K562 (cell line): ENCODE measurements around the gene SLC16A1. TPM values are rescaled to one million over a fixed set of nuclear protein-coding genes. Genes with fewer than 3 reads are reported as not detected.

Source experiments
- CBX8 ChIP-seq: fragments of 200-600 bp; sonication (generic); IDR thresholded peaks from 2 replicates; pipeline ENCODE4 v1.6.1; 2012; ENCODE audit warnings: borderline replicate concordance, mixed run types, low read depth, mild to moderate bottlenecking, moderate library complexity, mixed read lengths, low read length, control low read depth, inconsistent platforms; ENCODE audit not compliant: poor library complexity, severe bottlenecking; ENCODE audit errors: extremely low read depth
- CHD4 ChIP-seq: fragments of 200-600 bp; sonication (generic); IDR thresholded peaks from 3 replicates; pipeline ENCODE4 v1.6.1; 2012; ENCODE audit warnings: low read depth, mild to moderate bottlenecking, mixed read lengths, low read length, inconsistent platforms; ENCODE audit not compliant: insufficient read depth, insufficient replicate concordance, poor library complexity, severe bottlenecking
- GATAD2B ChIP-seq: fragments of 450-650 bp; IDR thresholded peaks from 2 replicates; pipeline ENCODE4 v1.6.1; 2017; ENCODE audit warnings: mild to moderate bottlenecking, borderline replicate concordance
- HBP1 ChIP-seq: fragments of 450-650 bp; formaldehyde crosslinking; IDR thresholded peaks from 2 replicates; pipeline ENCODE4 v1.4.0; 2022; ENCODE audit warnings: missing genetic modification characterization
- HSF4 ChIP-seq: fragments of 250-450 bp; sonication (Bioruptor Pico); IDR thresholded peaks from 2 replicates; pipeline ENCODE4 v2.1.2; 2022; ENCODE audit warnings: mild to moderate bottlenecking, moderate library complexity, borderline replicate concordance
- KDM5B ChIP-seq: fragments of 200-600 bp; sonication (generic); IDR thresholded peaks from 2 replicates; pipeline ENCODE4 v1.6.1; 2012; ENCODE audit warnings: low read depth, mild to moderate bottlenecking, moderate library complexity, low read length, control low read depth, inconsistent platforms; ENCODE audit not compliant: insufficient replicate concordance
- MLX ChIP-seq, 2 experiments: fragments of 450-650 bp in 1 of 2; sonication (generic) in 1 of 2; formaldehyde crosslinking; conservative IDR thresholded peaks; 2 replicates each; pipeline versions ENCODE4 v1.4.0 to v1.8.1; 2020 to 2022; ENCODE audit warnings: mild to moderate bottlenecking in 1 of 2, missing genetic modification reagents in 1 of 2
- MYC ChIP-seq, 2 experiments: fragments of 250-450 bp in 1 of 2; sonication (Bioruptor Pico) in 1 of 2; IDR thresholded peaks; 2 replicates each; pipeline versions ENCODE4 v1.5.1 to v1.6.1; 2012 to 2021; ENCODE audit warnings: low read depth in 2 of 2, borderline replicate concordance in 1 of 2, improper control_type of control experiment in 1 of 2, low read length in 1 of 2, mild to moderate bottlenecking in 1 of 2, moderate library complexity in 1 of 2
- NCOA6 ChIP-seq: fragments of 450-650 bp; IDR thresholded peaks from 2 replicates; pipeline ENCODE4 v1.6.1; 2017; ENCODE audit warnings: mild to moderate bottlenecking
- NFIC ChIP-seq: fragments of 450-650 bp; IDR thresholded peaks from 2 replicates; pipeline ENCODE4 v1.6.1; 2017; ENCODE audit warnings: mild to moderate bottlenecking, inconsistent platforms
- SLC30A9 ChIP-seq: fragments of 250-450 bp; sonication (Bioruptor Pico); IDR thresholded peaks from 2 replicates; pipeline ENCODE4 v1.8.0; 2022; ENCODE audit warnings: mild to moderate bottlenecking, moderate library complexity
- TCF15 ChIP-seq: fragments of 250-450 bp; sonication (Bioruptor Pico); IDR thresholded peaks from 2 replicates; pipeline ENCODE4 v1.8.0; 2022; ENCODE audit warnings: moderate library complexity, mild to moderate bottlenecking, inconsistent platforms
- TCF3 ChIP-seq: sonication (generic); formaldehyde crosslinking; IDR thresholded peaks from 2 replicates; pipeline ENCODE4 v1.4.0; 2020; ENCODE audit warnings: mild to moderate bottlenecking, missing genetic modification reagents
- TCF7 ChIP-seq: sonication (generic); IDR thresholded peaks from 2 replicates; pipeline ENCODE4 v1.6.1; 2016; ENCODE audit warnings: antibody characterized with exemption, borderline replicate concordance
- TCF7L2 ChIP-seq: fragments of 150-350 bp; IDR thresholded peaks from 2 replicates; pipeline ENCODE4 v1.6.1; 2016; ENCODE audit warnings: low read depth, mild to moderate bottlenecking, low read length, moderate library complexity
- THRAP3 ChIP-seq: fragments of 450-650 bp; IDR thresholded peaks from 2 replicates; pipeline ENCODE4 v1.6.1; 2016; ENCODE audit warnings: mild to moderate bottlenecking, inconsistent platforms, borderline replicate concordance
- ZBED1 ChIP-seq: IDR thresholded peaks from 2 replicates; pipeline ENCODE4 v1.6.1; 2014
- ZFP36 ChIP-seq: fragments of 150-350 bp; IDR thresholded peaks from 2 replicates; pipeline ENCODE4 v1.6.1; 2018; ENCODE audit warnings: low read length, low read depth; ENCODE audit not compliant: partially characterized antibody
- ZKSCAN3 ChIP-seq: fragments of 250-450 bp; sonication (Bioruptor Pico); IDR thresholded peaks from 2 replicates; pipeline ENCODE4 v1.4.0; 2020
- ZNF282 ChIP-seq: sonication (generic); formaldehyde crosslinking; IDR thresholded peaks from 2 replicates; pipeline ENCODE4 v1.8.1; 2023; ENCODE audit warnings: missing genetic modification reagents
- ZNF384 ChIP-seq: IDR thresholded peaks from 2 replicates; pipeline ENCODE4 v1.6.1; 2012; ENCODE audit warnings: low read depth, low read length, improper control_type of control experiment
- polyA plus RNA-seq, 8 experiments: library from polyadenylated mRNA; depleted of rRNA in 4 of 8; stranded (reverse) in 5 of 8; unstranded in 3 of 8; fragments of >200 nt; fragmentation: Nextera tagmentation in 2 of 8; fragmentation: Illumina TruSeq in 1 of 8; extraction: Ambion mirVana in 2 of 8; extraction: Trizol in 1 of 8; gene quantifications; 2 replicates each; pipeline versions ENCODE4 v1.2.1 to v1.2.3, GENCODE V29; 2011 to 2014; ENCODE audit warnings: inconsistent platforms in 1 of 8, missing spikeins in 1 of 8
- total RNA-seq, 7 experiments: library from RNA; depleted of rRNA in 6 of 7; stranded (reverse); fragments of >200 nt in 6 of 7; fragmentation: Illumina TruSeq in 2 of 7; extraction: Trizol in 2 of 7; gene quantifications; 2 replicates each; pipeline versions ENCODE4 v1.2.1 to v1.2.3, GENCODE V29; 2011 to 2021; ENCODE audit warnings: low replicate concordance in 1 of 7
- TF ChIP-seq, protein P1 (sequence below): fragments of 250-450 bp; sonication (Bioruptor Pico); IDR thresholded peaks from 2 replicates; pipeline ENCODE4 v1.8.0; 2021; ENCODE audit warnings: moderate library complexity, mild to moderate bottlenecking, inconsistent platforms
- TF ChIP-seq, protein P2 (sequence below): fragments of 450-650 bp; formaldehyde crosslinking; conservative IDR thresholded peaks from 2 replicates; pipeline ENCODE4 v1.4.0; 2022; ENCODE audit warnings: mild to moderate bottlenecking, missing genetic modification characterization

Gene SLC16A1
- total and polyA plus RNA-seq, 9 of the 15 experiments (the other 6 are each of a cell fraction or from before 2014, with no cell fraction given): 73.1 to 244 (median 117) TPM

- TF ChIP-seq MLX (CRISPR knock-in tag; conservative IDR thresholded peaks at IDR 0.05) (no peak), THRAP3 (no peak), ZNF282 (CRISPR knock-in tag) (no peak), SLC30A9 (CRISPR knock-in tag) (no peak), MYC (IDR thresholded peaks at IDR 0.05; ENCODE audit: low read depth, low read length) (peak; percentile 65; the same call in 1 of the 2 replicates), MYC (CRISPR knock-in tag; IDR thresholded peaks at IDR 0.05; ENCODE audit: borderline replicate concordance, low read depth) (no peak), HBP1 (CRISPR knock-in tag) (no peak), TCF15 (CRISPR knock-in tag) (no peak), KDM5B (no peak), HSF4 (CRISPR knock-in tag) (no peak), GATAD2B (no peak), NCOA6 (no peak), ZKSCAN3 (no peak), ZBED1 (no peak), CHD4 (no peak), TCF3 (CRISPR knock-in tag) (peak; percentile 23; the same call in 1 of the 2 replicates), CBX8 (no peak), ZFP36 (peak; percentile 37), TCF7 (no peak), NFIC (no peak), TCF7L2 (no peak), ZNF384 (peak; percentile 46; the same call in 1 of the 2 replicates)
- TF ChIP-seq, protein P1, sequence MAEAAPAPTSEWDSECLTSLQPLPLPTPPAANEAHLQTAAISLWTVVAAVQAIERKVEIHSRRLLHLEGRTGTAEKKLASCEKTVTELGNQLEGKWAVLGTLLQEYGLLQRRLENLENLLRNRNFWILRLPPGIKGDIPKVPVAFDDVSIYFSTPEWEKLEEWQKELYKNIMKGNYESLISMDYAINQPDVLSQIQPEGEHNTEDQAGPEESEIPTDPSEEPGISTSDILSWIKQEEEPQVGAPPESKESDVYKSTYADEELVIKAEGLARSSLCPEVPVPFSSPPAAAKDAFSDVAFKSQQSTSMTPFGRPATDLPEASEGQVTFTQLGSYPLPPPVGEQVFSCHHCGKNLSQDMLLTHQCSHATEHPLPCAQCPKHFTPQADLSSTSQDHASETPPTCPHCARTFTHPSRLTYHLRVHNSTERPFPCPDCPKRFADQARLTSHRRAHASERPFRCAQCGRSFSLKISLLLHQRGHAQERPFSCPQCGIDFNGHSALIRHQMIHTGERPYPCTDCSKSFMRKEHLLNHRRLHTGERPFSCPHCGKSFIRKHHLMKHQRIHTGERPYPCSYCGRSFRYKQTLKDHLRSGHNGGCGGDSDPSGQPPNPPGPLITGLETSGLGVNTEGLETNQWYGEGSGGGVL (CRISPR knock-in tag): no peak
- TF ChIP-seq, protein P2, sequence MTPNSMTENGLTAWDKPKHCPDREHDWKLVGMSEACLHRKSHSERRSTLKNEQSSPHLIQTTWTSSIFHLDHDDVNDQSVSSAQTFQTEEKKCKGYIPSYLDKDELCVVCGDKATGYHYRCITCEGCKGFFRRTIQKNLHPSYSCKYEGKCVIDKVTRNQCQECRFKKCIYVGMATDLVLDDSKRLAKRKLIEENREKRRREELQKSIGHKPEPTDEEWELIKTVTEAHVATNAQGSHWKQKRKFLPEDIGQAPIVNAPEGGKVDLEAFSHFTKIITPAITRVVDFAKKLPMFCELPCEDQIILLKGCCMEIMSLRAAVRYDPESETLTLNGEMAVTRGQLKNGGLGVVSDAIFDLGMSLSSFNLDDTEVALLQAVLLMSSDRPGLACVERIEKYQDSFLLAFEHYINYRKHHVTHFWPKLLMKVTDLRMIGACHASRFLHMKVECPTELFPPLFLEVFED: no peak
Measured at GRCh38 chr1:112878321-112878720, 77.7 kb downstream of the SLC16A1 start (continued).
